Measurements from ENCODE around the gene CYSRT1.
"Not testable (repeated sequence)": the region's sequence is repeated elsewhere in the genome, so short reads cannot be mapped to it uniquely, and the experiment has no call there.

CYSRT1 gene

GRCh38 chr9:137237759-137238726, 13.1 kb downstream of the CYSRT1 start:
- DNase-seq (ENCODE audit: low read depth) = no peak

GRCh38 chr9:137239541-137240200, 14.7 kb downstream of the CYSRT1 start:
- not testable (repeated sequence) for DNase-seq (ENCODE audit: low read depth)

GRCh38 chr9:137240318-137240840, 15.4 kb downstream of the CYSRT1 start:
- peak; percentile 69 for DNase-seq (ENCODE audit: low read depth)

- peak; percentile 97 for DNase-seq (ENCODE audit: low read depth)
Observed at GRCh38 chr9:137240841-137241489, 16.0 kb downstream of the CYSRT1 start, which contains the start of gene TUBB4B. Gene TUBB4B (plus strand): TSS chr9:137241287. CDS start chr9:137241361, 74 bp downstream.

GRCh38 chr9:137241490-137242268, 16.7 kb downstream of the CYSRT1 start:
- peak; percentile 65 for DNase-seq (ENCODE audit: low read depth)

DNA sequence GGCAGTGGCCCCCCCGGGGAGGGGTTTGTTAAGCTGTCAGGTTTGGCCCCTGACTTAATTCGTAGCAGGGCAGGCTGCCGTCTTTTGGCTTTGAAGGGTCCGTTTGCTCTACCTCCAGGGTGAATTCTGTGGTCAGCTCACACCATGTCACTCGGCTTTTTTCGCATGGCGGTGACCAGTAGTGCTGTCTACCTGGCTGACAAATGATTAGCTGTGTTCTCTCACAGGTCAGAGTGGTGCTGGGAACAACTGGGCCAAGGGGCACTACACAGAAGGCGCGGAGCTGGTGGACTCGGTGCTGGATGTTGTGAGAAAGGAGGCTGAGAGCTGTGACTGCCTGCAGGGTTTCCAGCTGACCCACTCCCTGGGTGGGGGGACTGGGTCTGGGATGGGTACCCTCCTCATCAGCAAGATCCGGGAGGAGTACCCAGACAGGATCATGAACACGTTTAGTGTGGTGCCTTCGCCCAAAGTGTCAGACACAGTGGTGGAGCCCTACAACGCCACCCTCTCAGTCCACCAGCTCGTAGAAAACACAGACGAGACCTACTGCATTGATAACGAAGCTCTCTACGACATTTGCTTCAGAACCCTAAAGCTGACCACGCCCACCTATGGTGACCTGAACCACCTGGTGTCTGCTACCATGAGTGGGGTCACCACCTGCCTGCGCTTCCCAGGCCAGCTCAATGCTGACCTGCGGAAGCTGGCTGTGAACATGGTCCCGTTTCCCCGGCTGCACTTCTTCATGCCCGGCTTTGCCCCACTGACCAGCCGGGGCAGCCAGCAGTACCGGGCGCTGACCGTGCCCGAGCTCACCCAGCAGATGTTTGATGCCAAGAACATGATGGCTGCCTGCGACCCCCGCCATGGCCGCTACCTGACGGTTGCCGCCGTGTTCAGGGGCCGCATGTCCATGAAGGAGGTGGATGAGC, 17.6 kb downstream of the CYSRT1 start:
- DNase-seq (ENCODE audit: low read depth) = no peak

- DNase-seq (ENCODE audit: low read depth) = not testable (repeated sequence)
Observed at GRCh38 chr9:137243266-137243625, 18.3 kb downstream of the CYSRT1 start.

- no peak for DNase-seq (ENCODE audit: low read depth)
Observed at GRCh38 chr9:137243626-137244485, 18.9 kb downstream of the CYSRT1 start.

DNA sequence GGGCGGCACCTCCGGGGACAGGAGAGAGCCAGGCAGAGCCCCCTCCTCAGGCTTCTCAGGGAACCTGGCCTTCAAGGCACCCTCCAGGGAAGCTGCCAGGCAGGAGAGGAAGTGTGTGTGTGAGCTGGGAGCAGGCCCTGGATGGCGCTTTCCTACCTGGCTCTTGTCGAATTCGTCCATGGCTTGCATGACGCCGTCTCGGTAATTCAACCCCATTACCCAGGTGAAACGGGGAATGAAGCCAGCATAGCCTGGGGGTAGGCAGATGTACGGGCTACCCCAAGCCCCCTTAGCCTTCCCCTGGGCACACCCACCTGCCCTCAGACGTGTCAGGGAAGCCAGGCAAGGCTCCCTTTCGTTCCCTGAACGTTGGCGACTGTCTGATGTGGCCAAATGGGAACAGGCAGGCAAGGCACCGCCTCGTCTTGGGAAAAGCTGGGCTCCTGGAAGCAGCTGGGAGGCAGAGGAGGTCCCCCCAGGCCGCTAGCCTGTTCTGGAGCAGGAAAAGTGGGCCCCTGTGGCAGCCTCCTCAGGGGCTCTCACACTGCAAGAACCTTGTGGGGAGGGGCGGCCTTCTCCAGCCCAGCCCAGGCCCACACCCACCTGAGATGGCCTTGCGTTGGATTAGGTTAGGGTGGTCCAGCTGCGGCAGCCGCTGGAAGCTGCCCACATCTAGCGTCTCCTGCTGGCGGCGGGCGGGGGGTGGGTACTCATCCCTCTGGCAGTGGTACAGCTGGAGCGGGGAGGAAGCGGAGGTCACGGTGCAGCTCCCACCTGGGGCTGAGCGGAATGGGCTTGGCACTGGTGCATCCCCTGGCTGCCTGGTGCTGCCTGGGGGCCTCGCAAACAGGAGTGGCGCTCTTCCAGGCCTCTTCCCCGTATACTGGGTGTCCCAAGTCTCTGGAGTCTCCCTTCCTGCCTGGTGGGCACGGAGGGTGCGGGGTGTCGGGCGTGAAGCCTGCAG, 19.8 kb downstream of the CYSRT1 start:
- no peak for DNase-seq (ENCODE audit: low read depth)

DNA sequence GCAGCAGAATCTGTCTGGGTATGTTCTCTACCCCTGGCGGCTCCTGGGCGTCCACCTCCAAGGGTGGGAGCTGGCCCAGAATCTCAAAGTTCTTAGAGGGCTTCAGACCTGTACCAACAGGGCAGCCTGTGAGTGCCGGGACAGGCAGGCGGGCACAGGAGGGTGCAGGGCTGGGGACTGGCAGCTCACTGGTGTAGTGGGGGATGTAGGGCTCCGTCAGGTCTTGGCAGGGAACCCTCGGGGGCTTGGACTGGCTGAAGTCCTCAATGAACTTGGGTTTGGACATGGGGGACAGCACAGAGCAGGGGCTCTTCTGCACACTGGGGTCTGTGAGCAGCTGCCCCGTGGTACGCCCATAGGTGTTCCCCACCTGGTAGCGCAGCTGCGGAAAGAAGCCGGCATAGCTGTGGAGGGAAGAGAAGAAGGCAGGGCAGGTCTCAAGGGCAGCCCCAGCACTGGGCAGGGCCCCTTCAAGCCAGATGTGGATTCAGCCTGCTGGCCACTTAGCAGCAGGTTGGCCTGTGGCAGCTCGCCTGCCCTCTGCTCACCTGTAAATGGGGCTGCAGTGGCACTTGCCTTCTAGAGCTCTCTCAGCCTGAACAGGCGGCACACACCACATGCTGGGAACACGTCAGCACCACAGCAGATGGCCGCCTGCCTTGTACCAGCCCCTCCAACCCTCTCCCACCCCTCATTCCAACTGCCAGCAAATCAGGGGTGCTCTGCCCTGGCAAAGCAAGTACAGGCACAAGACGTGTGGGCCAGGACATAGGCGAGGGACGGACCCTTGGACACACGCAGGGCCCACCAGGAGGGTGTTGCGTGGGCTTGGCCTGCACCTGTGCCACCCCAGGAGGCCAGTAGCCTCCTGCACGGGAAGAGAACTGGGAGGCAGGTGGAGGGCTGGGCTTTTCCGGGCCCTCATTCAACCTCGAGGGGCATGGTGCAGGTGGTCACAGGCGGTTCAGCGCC, 20.8 kb downstream of the CYSRT1 start:
- no peak for DNase-seq (ENCODE audit: low read depth)

DNA sequence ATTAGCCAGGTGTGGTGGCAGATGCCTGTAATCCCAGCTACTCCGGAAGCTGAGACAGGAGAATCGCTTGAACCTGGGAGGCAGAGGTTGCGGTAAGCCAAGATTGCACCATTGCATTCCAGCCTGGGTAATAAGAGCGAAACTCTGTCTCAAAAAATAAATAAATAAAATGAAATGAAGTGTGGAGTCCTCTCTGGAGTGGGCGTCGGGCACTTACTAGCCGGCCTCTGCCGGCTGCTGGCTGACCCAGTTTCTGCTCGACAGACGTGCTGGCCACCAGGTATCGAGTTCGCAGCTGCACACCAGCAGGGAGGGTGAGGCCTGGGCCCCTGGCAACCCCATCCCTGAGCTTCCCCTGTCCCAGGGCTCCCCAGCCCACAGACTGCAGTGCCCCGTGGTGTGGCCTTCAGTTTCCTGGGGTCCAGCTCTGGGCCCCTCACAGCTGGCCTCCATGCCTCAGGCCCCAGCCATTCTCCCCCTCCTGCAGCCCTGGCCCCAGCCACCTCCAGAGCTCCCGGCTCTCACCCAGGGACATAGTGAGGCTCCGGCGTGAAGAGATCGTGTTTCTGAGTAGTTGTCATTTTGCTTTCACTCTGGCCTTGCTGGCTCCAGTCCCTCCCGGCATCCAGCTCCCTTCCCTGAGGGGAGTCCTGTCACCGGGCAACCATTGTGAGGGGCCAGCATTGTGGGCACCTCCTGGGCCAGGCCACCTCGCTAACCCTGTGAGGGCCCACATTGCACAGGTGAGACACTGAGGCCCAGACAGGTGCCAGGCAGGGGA, 22.4 kb downstream of the CYSRT1 start:
- no peak for DNase-seq (ENCODE audit: low read depth)

- no peak for DNase-seq (ENCODE audit: low read depth)
Observed at GRCh38 chr9:137247916-137248175, 22.9 kb downstream of the CYSRT1 start.

GRCh38 chr9:137250329-137251193, 25.6 kb downstream of the CYSRT1 start:
- DNase-seq (ENCODE audit: low read depth) = no peak

- no peak for DNase-seq (ENCODE audit: low read depth)
Observed at GRCh38 chr9:137251194-137251461, 26.2 kb downstream of the CYSRT1 start, which contains the start of gene STPG3. Gene STPG3 (plus strand): TSS chr9:137251286. CDS start chr9:137251287, 1 bp downstream.

DNA sequence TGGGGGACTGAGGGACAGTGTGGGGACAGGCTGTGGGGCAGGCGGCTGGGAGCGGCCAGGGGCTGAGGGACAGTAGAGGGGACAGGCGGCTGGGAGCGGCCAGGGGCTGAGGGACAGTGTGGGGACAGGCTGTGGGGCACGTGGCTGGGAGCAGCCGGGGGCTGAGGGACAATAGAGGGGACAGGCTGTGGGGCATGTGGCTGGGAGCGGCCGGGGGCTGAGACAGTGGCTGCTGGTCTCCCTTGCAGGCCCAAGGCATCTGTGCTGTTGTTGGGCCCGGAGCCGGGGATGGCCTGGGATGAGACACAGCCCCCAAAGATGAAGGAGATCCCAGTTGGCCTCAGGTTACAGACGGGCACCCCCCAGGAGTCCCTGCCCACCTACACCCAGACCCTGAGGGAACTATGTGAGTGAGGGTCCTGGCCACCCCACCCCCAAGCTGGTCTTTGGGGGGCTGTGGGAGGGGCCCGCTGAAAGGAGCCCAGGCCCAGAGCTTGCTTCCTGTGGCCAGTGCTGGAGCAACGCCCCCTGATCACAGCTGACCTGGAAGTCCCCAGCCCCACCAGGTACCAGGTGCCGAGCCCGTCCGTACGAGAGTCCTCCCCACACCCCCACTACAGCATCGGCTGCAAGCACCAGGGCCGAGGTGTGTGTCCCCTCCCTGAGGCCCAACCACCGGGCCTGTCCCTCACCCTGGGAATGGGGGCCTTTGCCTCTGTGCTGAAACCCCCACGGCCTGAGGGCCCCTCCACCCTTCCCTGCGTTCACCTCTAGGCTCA, 26.7 kb downstream of the CYSRT1 start:
- no peak for DNase-seq (ENCODE audit: low read depth)

Measured in activated T-cell treated with anti-CD3 and anti-CD28 coated beads for 48 hours (primary cell).